Activated CD8-positive, alpha-beta memory T cell treated with anti-CD3 and anti-CD28 coated beads for 4 hours (primary cell): ENCODE measurements around the gene ZNF431.
"Not testable (repeated sequence)": the region's sequence is repeated elsewhere in the genome, so short reads cannot be mapped to it uniquely, and the experiment has no call there.

Experiments used
- DNase-seq, 2 donors: peaks; one replicate each; pipeline ENCODE4 v3.0.0-alpha.2; 2020; ENCODE audit warnings: low read depth in 2 of 2

The ZNF431 gene

DNA sequence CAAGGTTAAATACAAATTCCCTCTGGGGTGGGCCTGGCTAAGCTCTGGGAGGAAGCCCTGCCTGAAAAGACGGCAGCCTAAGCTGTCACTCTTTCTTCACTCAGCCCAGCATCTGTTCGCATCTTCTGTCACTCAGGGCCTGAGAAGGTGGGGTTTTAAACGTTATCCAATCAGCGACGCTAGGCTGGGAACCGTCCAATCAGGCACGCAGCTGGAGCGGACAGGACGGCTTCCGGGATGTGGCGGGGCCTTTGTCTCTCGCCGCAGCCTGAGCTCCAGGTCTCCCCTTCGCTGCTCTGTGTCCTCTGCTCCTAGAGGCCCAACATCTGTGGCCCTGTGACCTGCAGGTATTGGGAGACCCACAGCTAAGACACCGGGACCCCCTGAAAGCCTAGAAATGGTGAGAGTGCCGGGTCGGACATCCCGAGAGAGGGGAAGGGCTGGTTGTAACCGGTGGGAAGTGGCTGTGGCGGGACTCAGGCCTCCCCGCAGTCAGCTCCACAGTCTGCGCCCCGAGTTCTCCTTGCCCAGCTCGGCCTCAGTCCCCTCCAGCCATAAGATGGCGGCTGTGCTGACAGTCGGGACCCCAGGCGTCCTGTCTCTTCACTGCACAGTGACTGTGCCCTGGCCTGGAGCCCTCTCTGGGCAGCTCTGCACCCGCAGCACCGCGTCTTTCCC, at the start of gene ZNF431:
Gene ZNF431 (plus strand): TSS at position 254 of the 678 bp plus-strand sequence. CDS start 144 bp downstream, at position 398.
- DNase-seq: peak; percentile 69 to 77

DNA sequence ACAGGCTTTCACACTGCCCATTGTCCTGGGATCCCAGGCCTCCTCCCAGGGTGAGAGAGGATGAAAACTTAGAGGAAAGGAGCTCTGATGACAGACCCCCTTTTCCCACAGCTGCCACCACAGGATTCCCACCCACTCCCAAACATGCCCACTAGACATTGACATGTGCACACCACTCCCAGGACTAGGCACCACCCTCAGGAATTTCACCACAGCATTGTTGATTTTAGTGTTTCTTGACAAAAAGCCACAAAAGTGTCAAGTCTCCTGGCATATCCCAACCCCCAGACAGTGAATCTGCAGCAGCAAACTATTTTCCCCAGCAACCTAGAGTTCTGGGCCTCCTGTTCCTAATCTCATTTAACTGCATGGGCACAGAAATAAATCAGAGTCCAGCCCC, 49.7 kb upstream of the ZNF431 start:
- DNase-seq: no peak

DNA sequence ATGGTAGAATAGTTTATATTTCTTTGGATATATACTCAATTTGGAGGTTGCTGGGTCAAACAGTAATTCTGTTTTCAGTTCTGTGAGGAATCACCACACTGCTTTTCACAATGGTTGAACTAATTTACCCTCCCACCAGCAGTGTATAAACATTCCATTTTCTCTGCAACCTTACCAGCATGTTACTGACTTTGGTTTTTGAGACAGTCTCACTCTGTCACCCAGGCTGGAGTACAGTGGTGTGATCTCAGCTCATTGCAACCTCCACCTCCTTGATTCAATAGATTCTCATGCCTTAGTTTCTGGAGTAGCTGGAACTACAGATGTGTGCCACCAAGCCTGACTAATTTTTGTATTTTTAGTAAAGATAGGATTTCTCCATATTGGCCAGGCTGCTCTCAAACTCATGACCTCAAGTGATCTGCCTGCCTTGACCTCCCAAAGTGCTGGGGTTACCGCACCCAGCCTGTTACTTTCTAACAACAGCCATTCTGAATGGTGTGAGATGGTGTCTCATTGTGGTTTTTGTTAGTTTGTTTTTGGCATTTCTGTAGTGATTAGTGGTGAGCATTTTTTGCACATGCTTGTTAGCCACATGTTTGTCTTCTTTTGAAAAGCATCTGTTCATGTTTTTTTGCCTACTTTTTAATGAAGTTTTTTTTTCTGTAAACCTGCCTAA, 47.4 kb upstream of the ZNF431 start:
- DNase-seq: no peak

DNA sequence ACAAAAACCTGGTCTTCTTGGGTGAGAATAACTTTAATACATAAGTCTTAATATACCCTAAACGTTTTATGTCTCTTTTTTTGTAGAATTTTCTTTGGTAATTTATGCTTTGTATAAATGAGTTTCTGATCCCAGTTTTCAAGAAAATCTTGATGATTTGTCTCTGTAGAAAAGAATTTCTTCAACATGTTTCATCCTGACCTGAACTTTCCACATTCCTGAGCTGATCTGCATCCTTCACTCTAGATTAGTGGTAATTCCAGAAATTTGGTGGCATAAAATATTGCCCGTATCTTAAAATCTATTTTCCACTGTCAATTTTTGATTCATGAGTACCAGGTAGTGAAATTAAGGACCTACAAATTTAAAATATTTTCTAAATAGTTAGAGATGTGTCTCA, 43.5 kb upstream of the ZNF431 start:
- no peak for DNase-seq

DNA sequence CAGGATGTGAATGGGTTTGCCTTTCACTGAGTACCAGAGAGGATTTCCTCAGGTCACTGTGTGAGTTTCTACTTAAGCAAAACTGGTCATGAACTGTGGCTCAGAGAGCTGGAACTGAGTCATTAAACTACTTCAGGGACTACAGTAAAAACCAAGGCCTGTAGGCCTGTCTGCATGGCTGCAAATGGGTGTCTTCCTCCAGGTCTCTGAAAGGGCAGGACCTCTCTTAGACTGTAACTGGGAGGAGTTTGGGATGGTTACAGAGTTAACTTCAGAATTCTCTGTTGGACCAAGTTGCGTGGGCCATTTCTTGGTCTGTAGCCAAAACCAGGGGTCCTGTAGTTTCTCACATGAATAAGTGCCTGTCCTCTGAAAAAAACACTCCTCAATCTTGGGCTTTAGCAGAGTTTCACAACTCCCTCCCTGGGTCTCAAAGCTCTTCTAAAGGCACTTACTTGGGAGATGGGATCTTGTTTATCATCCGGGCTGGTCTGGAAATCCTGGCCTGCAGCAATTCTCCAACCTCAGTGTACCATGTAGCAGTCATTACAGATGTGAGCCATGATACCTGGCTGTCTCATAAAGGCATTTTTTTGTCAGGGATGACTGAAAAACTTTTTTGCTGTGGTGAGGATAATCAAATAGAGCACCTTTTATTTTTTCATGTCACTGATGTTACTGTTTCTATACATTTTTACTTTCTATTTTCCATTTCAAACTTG, 40.2 kb upstream of the ZNF431 start:
- no peak for DNase-seq

DNA sequence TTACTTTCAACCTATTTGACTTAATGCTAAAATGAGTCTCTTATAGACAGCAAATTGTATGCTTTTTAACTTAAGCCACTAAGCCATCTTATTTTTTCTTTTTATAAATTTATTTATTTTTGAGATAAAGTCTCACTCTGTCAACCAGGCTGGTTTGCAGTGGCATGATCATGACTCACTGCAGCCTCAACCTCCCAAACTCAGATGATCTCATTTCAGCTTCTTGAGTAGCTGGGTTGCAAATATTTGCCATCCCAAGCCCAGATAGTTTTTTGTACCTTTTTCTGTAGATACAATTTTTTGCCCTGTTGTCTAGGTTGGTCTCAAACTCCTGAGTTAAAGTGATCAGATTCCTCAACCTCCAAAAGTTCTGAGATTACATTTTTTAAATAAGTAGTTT, 32.7 kb upstream of the ZNF431 start:
- no peak for DNase-seq

DNA sequence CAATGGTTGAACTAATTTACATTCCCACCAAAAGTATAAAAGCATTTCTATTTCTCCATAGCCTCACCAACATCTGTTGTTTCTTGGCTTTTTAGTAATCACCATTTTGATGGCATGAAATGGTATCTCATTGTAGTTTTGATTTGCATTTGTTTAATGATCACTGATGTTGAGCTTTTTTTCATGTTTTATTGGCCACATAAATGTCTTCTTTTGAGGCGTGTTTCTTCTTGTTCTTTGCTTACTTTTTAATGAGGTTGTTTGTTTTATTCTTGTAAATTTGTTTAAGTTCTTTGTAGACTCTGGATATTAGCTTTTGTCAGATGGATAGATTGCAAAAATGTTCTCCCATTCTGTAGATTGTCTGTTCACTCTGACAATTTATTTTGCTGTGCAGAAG, 31.7 kb upstream of the ZNF431 start:
- no peak for DNase-seq

DNA sequence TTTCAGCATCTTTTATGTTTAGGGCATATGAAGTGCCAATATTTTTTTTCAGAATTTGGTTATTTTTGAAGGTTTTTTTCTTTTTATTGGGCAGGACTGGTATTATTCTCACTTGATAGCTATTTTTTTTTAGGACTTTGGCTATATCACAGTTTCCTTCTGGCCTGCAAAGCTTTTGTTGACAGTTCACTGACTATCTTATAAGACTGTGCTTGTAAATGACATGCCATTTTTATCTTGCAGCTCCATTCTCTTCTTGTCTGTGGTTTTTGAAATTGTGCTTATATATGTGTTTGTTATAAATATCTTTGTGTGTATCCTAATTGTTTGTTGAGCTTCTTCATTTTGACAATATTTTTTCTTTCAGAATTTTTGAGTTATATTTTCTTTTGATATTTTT, 26.4 kb upstream of the ZNF431 start:
- DNase-seq: no peak

DNA sequence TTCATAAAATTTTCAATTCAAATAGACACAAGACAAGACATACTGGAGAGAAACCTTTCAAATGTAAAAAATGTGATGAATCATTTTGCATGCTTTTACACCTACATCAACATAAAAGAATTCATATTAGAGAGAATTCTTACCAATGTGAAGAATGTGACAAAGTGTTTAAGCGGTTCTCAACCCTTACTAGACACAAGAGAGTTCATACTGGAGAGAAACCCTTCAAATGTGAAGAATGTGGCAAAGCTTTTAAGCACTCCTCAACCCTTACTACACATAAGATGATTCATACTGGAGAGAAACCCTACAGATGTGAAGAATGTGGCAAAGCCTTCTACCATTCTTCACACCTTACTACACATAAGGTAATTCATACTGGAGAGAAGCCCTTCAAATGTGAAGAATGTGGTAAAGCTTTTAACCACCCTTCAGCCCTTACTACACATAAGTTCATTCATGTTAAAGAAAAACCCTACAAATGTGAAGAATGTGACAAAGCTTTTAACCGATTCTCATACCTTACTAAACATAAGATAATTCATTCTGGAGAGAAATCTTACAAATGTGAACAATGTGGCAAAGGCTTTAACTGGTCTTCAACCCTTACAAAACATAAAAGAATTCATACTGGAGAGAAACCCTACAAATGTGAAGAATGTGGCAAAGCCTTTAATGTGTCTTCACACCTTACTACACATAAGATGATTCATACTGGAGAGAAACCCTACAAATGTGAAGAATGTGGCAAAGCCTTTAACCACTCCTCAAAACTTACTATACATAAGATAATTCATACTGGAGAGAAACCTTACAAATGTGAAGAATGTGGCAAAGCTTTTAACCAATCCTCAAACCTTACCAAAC, 24.6 kb upstream of the ZNF431 start:
- no peak for DNase-seq

DNA sequence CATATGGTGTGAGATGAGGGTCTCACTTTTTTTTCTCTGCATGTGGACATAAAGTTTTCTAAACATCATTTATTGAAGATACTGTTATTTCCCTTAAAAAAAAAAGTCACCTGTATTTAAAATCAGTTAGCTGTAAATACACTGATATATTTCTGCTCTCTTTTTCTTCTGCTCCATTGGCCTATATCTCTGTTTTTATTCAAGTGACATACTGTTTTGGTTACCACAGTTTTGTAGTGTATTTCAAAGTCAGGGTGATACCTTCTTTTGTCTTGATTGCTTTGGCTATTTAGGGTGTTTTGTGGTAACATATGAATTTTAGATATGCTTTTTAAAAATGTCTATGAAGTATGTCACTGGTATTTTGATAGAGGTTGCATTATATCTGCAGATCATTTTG, 15.8 kb upstream of the ZNF431 start:
- DNase-seq: no peak

DNA sequence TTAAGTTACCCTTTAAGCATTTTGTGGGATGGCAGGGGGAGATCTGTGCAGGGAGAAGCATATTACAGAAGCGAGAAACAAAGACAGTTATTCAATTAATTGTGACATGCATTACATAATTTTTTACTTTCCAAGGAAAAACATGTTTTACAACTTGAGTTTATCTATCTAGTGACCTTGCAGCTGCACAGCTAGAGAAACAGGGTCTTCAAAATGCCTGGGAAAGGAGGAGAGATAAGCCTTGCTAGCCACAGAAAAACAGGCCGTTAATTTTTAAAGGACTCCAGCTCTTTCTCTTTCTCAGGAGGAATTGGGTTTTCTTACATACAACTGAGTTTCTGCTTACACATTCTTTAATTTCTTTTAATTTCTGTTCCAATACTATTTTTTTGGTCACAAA, 14.8 kb upstream of the ZNF431 start:
- DNase-seq: no peak

DNA sequence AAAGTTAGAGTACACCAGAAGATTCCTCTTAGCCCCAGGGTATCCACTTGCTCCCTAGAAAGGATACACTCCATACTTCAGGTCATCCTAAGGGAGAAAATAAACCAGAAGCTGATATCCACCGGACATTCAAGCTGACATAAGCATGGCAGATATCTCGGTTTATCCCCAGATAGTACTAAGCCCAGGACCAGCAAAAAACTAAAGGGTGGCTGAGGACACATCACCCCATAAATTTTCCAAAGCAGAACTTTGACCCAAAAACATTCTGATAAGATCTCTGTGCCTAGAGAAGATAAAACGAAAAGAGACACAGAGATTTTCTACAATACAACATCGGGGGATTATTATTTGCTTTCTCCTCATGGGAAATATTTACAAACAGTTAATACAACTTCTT, 13.9 kb upstream of the ZNF431 start:
- no peak for DNase-seq

DNA sequence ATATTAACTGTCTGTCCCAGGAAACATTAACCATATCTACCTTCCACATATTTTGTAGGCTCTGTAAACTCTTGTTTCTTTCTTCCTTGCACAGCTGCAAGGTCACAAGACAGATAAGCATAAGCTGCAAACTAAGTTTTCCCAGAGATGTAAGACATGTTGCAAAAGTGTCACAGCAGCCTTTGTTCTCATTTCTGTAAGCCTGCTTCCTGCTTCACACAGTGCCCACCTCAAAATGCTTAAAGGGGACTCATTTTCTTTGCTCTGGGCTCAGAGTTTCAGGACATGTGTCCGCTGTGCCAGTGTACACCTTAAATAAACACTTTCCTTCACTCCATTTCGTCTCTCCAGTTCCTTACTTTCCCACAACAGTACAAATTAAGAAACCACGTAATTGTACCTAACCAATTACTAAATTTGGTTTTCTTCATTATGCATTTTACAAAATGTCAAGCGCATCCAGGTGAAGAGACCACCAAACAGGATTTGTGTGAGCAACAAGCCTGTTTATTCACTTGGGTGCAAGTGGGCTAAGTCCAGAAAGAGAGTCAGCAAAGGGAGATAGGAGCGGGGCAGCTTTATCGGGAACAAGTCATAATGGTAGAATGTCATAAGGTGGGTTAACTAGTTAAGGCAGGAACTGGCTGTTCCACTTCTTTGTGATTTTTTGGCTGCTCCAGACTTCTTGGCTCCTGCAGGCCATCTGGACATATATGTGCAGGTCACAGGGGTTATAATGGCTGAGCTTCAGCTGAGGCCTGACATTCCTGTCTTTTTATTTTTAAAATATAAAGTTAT, 12.7 kb upstream of the ZNF431 start:
- no peak for DNase-seq

DNA sequence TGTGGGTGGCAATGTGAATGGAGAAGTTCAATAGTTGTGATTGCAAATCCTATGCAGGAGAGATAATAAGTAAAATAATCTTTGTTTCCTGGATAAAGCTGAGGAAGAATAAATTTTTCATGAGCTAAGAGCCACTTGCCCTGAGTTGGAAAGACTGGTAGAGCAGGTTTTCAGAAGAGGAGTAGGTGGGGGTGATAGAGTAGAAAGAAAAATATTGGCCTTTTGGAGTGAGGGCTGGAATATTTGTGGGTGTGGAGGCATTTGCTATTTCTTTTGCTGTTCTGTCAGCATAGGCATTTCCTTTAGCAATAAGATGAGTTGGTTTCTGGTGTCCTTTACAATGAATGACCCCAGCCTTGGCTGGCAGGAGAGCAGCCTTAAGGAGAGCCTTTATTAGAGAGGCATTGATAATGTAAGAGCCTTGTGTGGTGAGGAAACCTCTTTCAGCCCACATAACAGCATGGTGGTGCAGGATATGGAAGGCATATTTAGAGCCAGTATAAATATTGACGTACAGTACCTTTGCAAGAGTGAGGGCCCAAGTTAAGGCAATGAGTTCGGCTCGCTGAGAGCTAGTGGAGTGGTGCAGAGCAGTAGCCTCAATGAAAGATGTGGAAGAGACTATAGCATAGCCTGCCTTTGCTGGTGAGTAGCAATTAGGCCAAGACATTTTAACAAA, 11.6 kb upstream of the ZNF431 start:
- no peak for DNase-seq

DNA sequence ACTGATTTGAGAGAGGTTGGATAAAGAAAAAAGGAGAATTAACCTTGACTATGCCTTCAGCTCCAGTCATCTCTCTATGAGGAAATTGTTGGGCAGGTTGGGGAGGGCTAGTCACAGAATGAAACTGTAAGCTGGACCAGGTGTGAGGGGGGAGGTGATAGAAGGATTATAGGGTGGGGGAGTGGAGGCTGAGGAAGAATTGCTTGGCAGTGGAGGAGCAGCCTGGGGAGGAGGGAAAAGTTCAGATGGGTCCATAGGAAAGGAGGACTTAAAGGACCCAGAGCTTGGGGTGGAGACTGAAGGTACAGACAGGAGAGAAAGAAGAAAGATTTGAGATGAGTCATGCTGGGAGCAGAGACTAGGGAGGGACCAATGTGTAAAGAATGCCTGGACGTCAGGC, 8.2 kb upstream of the ZNF431 start:
- no peak for DNase-seq

DNA sequence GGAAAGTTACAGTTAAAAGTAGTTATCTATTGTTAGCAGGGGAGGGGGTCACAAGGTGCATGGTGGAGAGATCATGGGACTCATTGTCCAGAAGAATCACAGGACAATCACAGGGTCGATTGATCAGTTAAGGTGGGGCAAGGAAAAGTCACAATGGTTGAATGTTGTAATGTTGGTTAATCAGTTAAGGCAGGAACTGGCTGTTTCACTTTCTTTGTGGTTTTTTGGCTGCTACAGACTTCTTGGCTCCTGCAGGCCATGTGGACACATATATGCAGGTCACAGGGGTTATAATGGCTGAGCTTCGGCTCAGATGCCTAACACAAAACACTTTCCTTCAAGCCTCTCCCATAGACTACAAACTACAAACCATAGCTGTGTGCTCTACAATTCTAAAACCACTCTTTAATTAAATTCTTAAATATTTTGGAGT, 6.9 kb upstream of the ZNF431 start:
- DNase-seq: no peak

DNA sequence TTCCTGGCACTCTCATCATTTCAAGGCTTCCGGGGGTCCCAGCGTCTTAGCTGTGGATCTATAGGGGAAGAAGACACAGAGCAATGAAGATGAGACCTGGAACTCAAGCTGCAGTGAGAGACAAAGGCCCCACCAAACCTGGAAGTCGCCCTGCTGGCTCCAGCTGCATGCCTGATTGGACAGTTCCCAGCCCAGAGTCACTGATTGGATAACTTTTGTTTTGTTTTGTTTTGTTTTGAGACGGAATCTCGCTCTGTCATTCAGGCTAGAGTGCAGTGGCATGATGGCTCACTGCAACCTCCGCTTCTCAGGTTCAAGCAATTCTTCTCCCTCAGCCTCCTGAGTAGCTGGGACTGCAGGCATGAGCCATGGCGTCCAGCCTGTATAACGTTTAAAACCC, 6.4 kb upstream of the ZNF431 start:
- no peak for DNase-seq

DNA sequence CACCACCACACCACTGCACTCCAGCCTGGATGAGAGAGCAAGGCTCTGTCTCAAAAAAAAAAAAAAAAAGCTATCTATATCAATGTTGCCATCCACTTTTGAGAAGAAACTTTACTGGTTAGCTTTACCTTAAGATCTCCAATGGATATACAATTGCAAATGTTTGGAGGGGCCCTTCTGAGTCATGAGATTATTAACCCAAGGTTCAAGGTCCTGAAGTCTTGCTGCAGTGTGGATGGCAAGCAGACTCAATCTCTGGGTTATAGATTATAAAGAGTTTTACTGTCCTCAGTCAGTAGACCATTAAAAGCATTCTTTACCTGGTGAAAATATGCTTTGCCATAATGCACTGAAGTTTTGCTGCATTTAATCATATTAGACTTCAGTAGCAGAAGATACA, 3.7 kb upstream of the ZNF431 start:
- DNase-seq: no peak

DNA sequence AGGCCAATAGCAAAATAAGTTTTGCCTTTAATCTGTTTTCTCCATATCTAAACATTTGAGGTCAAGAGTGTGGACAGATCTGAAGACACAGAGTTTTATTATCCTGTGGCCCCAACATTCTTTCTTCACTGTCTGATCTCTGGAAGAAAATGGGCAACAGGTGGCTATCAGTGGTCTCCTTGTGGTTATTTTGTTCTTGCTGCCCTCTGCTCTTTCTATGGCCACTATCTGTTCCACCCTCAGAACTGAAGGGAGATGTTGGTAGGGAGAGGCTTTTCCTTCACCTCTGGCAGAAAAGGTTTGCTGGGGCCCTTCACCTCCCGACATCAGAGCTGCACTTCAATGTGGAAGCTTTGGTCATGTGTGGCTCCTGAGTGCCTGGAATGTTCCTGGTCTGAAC, 834 bp upstream of the ZNF431 start:
- not testable (repeated sequence) for DNase-seq

DNA sequence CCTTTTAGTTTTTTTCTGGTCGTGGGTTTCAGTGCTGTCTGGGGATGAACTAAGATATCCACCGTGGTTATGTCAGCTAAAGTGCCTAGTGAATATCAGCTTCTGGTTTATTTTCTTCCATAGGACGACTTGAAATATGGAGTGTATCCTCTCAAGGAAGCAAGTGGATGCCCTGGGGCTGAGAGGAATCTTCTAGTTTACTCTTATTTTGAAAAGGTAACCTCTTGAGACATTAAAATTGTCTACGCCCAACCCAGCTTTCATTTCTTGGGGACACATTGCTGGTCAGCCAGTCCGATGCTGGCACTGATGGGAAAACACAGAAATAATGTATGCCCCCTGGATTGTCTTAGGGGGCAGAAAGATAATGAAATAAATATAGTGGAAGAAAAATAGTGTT, 1.6 kb downstream of the ZNF431 start:
- no peak for DNase-seq

DNA sequence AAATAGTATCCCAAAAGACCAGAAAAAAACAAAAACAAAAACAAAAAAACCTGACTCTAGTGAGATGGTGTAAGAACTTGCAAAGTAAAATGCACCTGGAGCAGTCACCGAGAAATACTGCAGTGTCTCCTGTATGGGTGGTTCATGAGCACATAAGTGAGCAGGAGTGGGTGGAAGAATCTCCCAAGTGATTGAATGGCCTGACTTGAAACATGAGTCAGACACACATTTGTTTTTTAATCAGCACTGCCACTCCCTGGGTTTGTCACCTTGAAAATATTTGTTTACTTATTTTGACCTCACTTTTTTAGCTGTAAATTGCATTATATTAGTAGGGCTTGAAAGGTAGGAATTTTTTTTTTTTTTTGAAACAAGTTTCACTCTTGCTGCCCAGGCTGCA, 2.0 kb downstream of the ZNF431 start:
- DNase-seq: no peak
